Measurements from ENCODE around the gene NDUFA12. TPM values are rescaled to one million over a fixed set of nuclear protein-coding genes. Genes with fewer than 3 reads are reported as not detected.

Gene NDUFA12
- total and polyA plus RNA-seq, 11 donors = 195 to 872 (median 356) TPM

GRCh38 chr12:94977766-94978468 lies 25.6 kb downstream of the NDUFA12 start:
- Histone ChIP-seq H3K36me3 (peaks cover 0 to 10% (median 0%) of the 10 kb centered on the region in 9 donors), H3K9me3 (no peaks in the 10 kb centered on the region), H3K4me3 (no peak overlapping the region), H3K27me3 (no peaks in the 10 kb centered on the region), H3K4me1 (peaks cover 0 to 19% (median 3%) of the 10 kb centered on the region in 12 donors), H3K27ac (no peak overlapping the region)
- DNase-seq = no peak
- 71 to 83% (median 73%) methylated on average over 4 of the region's 4 CpGs for WGBS, 4 donors
- ATAC-seq = peak in 3 of 4 donors; percentile 17 to 62 (median 28)
- TF ChIP-seq POLR2A (IDR thresholded peaks at IDR 0.05) = no peak
- TF ChIP-seq, protein P1, sequence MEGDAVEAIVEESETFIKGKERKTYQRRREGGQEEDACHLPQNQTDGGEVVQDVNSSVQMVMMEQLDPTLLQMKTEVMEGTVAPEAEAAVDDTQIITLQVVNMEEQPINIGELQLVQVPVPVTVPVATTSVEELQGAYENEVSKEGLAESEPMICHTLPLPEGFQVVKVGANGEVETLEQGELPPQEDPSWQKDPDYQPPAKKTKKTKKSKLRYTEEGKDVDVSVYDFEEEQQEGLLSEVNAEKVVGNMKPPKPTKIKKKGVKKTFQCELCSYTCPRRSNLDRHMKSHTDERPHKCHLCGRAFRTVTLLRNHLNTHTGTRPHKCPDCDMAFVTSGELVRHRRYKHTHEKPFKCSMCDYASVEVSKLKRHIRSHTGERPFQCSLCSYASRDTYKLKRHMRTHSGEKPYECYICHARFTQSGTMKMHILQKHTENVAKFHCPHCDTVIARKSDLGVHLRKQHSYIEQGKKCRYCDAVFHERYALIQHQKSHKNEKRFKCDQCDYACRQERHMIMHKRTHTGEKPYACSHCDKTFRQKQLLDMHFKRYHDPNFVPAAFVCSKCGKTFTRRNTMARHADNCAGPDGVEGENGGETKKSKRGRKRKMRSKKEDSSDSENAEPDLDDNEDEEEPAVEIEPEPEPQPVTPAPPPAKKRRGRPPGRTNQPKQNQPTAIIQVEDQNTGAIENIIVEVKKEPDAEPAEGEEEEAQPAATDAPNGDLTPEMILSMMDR (IDR thresholded peaks at IDR 0.05) = no peak
- intact Hi-C loops (cut with DNase I) = no loop called here

- 57 to 70% (median 66%) methylated on average over 5 of the region's 5 CpGs for WGBS, 4 donors
- H3K36me3 ChIP-seq = peaks cover 0 to 34% (median 12%) of the 10 kb centered on the region in 9 donors
- ATAC-seq (peak in 3 of 4 donors; percentile 34 to 66 (median 65)), DNase-seq (no peak)
- intact Hi-C loops (cut with DNase I) = no loop called here
- H3K9me3 ChIP-seq = no peaks in the 10 kb centered on the region
- no peak overlapping the region for H3K27ac ChIP-seq
- no peak for TF ChIP-seq POLR2A (IDR thresholded peaks at IDR 0.05)
- TF ChIP-seq, protein P1 (IDR thresholded peaks at IDR 0.05) = no peak
- no peaks in the 10 kb centered on the region for H3K27me3 ChIP-seq
- no peak overlapping the region for H3K4me3 ChIP-seq
- H3K4me1 ChIP-seq = peaks cover 0 to 19% (median 0%) of the 10 kb centered on the region in 12 donors
These were observed 30.3 kb downstream of the NDUFA12 start for GRCh38 chr12:94973221-94973620.

GRCh38 chr12:94972795-94973194 lies 30.7 kb downstream of the NDUFA12 start:
- DNase-seq (no peak), ATAC-seq (no peak)
- TF ChIP-seq, protein P1 (IDR thresholded peaks at IDR 0.05) = no peak
- TF ChIP-seq POLR2A (IDR thresholded peaks at IDR 0.05) = no peak
- WGBS, 4 donors = 83 to 87% (median 86%) methylated on average over 2 of the region's 2 CpGs
- Histone ChIP-seq H3K27ac (no peak overlapping the region), H3K4me1 (peaks cover 0 to 19% (median 0%) of the 10 kb centered on the region in 12 donors), H3K27me3 (no peaks in the 10 kb centered on the region), H3K4me3 (no peak overlapping the region), H3K36me3 (peaks cover 0 to 34% (median 12%) of the 10 kb centered on the region in 9 donors), H3K9me3 (no peaks in the 10 kb centered on the region)
- intact Hi-C loops (cut with DNase I) = no loop called here

GRCh38 chr12:94971923-94972322 lies 31.6 kb downstream of the NDUFA12 start:
- Histone ChIP-seq H3K4me3 (no peak overlapping the region), H3K9me3 (no peaks in the 10 kb centered on the region), H3K36me3 (peaks cover 0 to 34% (median 12%) of the 10 kb centered on the region in 9 donors), H3K4me1 (peaks cover 0 to 19% (median 0%) of the 10 kb centered on the region in 12 donors), H3K27me3 (no peaks in the 10 kb centered on the region), H3K27ac (no peak overlapping the region)
- 92 to 98% (median 96%) methylated on average over 2 of the region's 2 CpGs for WGBS, 4 donors
- intact Hi-C loops (cut with DNase I) = no loop called here
- ATAC-seq (no peak), DNase-seq (no peak)
- TF ChIP-seq, protein P1 (IDR thresholded peaks at IDR 0.05) = no peak
- no peak for TF ChIP-seq POLR2A (IDR thresholded peaks at IDR 0.05)

All from heart left ventricle (tissue), 16 donors.